NCI-H128 (cell line): ENCODE data around the gene ZC3H15.

ENCODE experiments used
- DNase-seq: peaks from one replicate; lab custom pipeline; 2025; ENCODE audit not compliant: unreplicated experiment; lab: John Stamatoyannopoulos, UW

ZC3H15 gene

GRCh38 chr2:186540941-186541340 lies 54.9 kb downstream of the ZC3H15 start:
- DNase-seq = no peak

DNA sequence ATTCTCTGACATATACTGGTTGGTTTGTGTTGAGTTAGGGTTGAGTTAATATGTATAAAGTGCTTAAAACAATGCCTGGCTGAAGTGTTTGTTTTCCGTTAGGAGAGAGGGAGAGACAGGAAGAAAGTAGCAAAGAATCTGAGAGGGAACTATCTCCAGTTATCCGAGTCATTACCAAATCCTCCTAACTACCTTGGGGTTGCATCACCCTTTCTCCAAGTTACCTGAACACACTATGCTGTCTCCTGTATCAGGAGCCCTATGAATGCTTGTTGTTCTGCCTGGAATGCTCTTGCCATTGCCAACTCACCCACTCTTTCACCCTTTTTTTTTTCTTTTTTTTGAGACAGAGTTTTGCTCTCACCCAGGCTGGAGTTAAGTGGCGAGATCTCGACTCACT lies 55.9 kb downstream of the ZC3H15 start:
- no peak for DNase-seq

- no peak for DNase-seq
Observed at GRCh38 chr2:186543561-186544131, 57.6 kb downstream of the ZC3H15 start.

DNA sequence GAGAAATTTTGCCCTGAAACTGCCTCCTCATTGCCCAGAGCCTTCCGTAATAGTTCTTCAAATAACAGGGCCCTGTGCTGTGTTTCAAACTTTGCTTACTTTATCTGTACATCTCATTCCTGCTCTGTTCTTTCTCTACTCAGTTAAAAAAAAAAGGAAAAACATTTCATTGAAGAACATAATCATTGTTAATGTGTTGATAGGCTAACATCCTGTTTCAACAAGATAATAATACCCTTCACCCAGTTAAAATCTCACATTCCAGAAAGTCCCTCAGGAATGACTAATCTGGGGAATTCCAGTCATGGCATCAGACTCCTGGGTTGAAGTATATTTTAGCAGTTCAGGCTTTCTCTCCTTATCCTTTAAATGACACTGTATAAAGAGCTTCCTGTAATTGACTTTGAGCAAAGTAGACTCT lies 58.2 kb downstream of the ZC3H15 start:
- DNase-seq = no peak

DNA sequence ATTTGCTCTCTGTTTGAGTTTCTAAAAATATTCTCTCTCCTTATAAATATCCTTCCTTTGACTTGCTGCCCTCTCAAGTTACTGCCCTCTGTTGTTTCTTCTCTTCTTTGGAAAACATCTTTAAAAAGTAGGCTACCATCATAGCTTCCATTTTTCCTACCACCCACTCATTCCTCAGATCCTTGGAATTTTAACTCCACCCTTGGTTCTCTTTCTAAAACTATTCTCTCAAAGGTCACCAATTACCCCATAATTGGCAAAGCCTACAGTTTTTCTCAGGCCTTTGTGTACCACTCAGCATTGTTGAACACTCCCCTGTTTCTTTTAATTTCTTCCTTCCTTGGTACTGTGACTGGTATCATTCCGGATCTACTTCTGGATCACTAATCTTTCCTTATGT lies 60.8 kb downstream of the ZC3H15 start:
- DNase-seq = no peak

DNA sequence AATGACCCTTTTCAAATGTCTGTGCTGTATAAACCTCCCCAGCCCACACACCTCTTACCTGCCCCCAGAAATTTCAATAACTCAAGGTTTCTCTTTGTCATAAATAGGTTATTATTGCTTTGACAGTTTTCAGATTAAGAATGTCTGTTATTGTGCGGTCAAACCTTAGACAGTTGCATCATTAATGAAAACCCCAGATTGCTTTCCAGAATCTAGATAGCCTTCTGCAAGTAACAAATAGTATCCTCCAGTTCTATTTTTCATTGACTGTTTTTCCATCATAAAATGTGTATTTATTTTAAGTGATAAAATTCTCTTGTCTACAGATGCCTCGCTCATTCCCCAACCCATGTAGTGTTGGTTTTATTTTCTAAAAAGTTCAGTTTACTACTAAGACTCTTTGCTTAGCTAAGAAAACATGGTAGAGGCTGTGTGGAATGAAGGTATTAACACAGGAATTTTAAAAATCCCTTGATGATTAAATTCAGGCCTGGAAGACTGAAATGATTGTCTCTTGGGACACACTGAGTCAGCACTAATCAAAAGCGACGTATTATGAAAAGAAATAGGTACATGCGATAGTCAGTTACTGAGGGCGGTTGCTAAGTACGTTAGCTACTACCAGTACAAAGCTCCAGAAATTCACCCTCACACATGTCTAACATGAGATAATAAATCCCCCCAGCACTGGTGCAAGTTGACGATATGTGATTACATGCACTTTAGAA lies 65.4 kb downstream of the ZC3H15 start:
- no peak for DNase-seq

- no peak for DNase-seq
Observed at GRCh38 chr2:186554429-186554828, 68.4 kb downstream of the ZC3H15 start.

GRCh38 chr2:186554850-186555671 lies 69.0 kb downstream of the ZC3H15 start:
- DNase-seq = no peak

DNA sequence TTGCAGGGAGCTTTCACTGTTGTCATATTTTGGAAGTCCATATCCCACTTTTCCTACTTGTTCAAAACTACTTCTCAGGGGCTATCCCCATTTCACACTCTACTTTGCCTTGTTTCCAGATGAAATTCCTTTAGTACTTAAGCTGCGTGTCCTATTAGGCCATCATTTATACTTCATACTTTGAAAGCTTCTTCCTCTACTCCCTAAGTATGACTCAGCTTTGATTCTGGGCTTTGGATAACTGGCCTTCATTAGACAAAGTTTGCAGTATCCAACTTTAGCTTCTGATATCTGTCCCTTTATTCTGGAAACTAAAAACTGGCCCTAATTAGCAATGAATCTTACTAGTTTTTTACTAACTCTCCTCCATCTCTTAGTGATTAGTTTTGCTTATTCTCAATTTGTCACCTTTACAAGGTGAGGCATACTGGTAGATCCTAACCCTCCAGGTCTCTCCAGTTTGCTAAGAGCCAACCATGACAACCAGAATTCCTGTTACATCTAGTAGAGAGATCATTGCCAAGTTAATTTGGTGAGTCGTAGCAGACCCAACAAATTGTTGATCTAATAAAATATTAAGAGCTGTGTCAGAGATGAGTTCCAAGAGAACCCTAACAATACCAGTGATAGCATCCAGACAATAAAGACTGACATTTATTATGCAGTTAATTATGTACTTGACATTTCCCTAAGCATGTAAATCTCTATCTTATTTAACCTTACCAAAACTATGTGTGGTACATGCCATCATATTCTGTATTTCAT lies 72.6 kb downstream of the ZC3H15 start:
- no peak for DNase-seq
